ENCODE data around the gene ADGRF3. TPM values are rescaled to one million over a fixed set of nuclear protein-coding genes. Genes with fewer than 3 reads are reported as not detected.

ADGRF3 gene
- total RNA-seq, 2 donors from 2014 or later: 0.35 to 0.93 TPM

DNA sequence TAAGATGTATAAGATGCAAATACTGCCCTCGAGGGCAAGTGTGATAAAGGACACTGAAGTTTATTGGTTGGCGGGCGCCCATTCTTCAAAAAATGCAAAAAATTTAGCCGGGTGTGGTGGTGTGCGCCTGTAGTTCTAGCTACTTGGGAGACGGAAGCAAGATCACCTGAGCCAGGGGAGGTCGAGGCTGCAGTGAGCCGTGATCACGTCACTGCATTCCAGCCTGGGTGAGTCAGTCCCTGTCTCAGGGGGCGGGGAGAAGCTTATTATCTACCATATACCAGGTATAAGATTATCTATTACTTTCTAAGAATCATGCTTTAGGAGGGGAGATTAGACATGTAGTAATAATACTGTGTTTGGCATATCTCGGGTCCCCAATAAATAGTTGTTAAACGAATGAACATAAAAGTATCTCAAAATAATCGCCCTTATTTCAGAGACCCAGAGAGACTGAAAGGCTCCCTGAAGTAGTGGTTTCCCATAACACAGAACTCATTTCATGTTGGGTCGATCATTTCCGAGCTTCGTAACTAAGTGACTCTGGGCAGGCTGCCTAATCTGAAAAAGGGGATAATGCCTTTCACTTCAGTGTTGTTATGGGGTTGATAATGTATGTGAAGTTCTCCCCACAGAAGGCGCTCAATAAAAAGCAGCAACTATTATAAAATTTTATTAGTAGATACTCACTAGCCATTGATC lies 1.9 kb downstream of the ADGRF3 start:
- Histone ChIP-seq H3K9ac (ENCODE audit: extremely low read depth, low read length, poor library complexity, severe bottlenecking) (peak overlapping the region; percentile 97), H3K27me3 (ENCODE audit: control insufficient read depth, insufficient read depth, low read length, poor library complexity, severe bottlenecking) (no peaks in the 10 kb centered on the region), H3K27ac (ENCODE audit: low read depth, low read length) (peak overlapping the region; percentile 93), H3K36me3 (ENCODE audit: control insufficient read depth, insufficient read depth, low read length) (peaks cover 4% of the 10 kb centered on the region), H3K4me3 (ENCODE audit: low read length) (peak overlapping the region; percentile 96), H3K4me1 (ENCODE audit: control insufficient read depth, insufficient read depth, low read length) (peaks cover 7% of the 10 kb centered on the region), H3K9me3 (ENCODE audit: control insufficient read depth, low read length) (no peaks in the 10 kb centered on the region)
- H3K4me3 Mint-ChIP-seq: peak overlapping the region; percentile 96
- H3K27ac Mint-ChIP-seq: peak overlapping the region; percentile 100
- no peaks in the 10 kb centered on the region for H3K27me3 Mint-ChIP-seq (ENCODE audit: insufficient read depth)
- no peaks in the 10 kb centered on the region for H3K9me3 Mint-ChIP-seq
- H3K4me1 Mint-ChIP-seq: peaks cover 40% of the 10 kb centered on the region
- peaks cover 9% of the 10 kb centered on the region for H3K36me3 Mint-ChIP-seq (ENCODE audit: low read depth)
- WGBS, 2 experiments (ENCODE audit: insufficient coverage in 1 of 2, insufficient read length in 1 of 2): 55 to 62% methylated on average over 11 to 15 of the region's 17 CpGs
- DNase-seq: peak; percentile 80
- TF ChIP-seq CTCF (conservative IDR thresholded peaks at IDR 0.05): no peak

- Mint-ChIP-seq H3K27ac (peak overlapping the region; percentile 82), H3K9me3 (no peaks in the 10 kb centered on the region), H3K36me3 (ENCODE audit: low read depth) (peaks cover 3% of the 10 kb centered on the region), H3K4me1 (peaks cover 24% of the 10 kb centered on the region), H3K4me3 (no peak overlapping the region), H3K27me3 (ENCODE audit: insufficient read depth) (no peaks in the 10 kb centered on the region)
- Histone ChIP-seq H3K36me3 (ENCODE audit: control insufficient read depth, insufficient read depth, low read length) (no peaks in the 10 kb centered on the region), H3K9ac (ENCODE audit: extremely low read depth, low read length, poor library complexity, severe bottlenecking) (no peak overlapping the region), H3K27ac (ENCODE audit: low read depth, low read length) (no peak overlapping the region), H3K4me3 (ENCODE audit: low read length) (no peak overlapping the region), H3K27me3 (ENCODE audit: control insufficient read depth, insufficient read depth, low read length, poor library complexity, severe bottlenecking) (no peaks in the 10 kb centered on the region), H3K4me1 (ENCODE audit: control insufficient read depth, insufficient read depth, low read length) (peaks cover 4% of the 10 kb centered on the region), H3K9me3 (ENCODE audit: control insufficient read depth, low read length) (no peaks in the 10 kb centered on the region)
- WGBS, 2 experiments (ENCODE audit: insufficient coverage in 1 of 2, insufficient read length in 1 of 2): 85 to 92% methylated on average over 3 of the region's 3 CpGs
- DNase-seq: no peak
- TF ChIP-seq CTCF (conservative IDR thresholded peaks at IDR 0.05): no peak
Measured at GRCh38 chr2:26340831-26341230, 5.8 kb downstream of the ADGRF3 start.

- Mint-ChIP-seq H3K36me3 (ENCODE audit: low read depth) (no peaks in the 10 kb centered on the region), H3K9me3 (no peaks in the 10 kb centered on the region), H3K4me3 (no peak overlapping the region), H3K27me3 (ENCODE audit: insufficient read depth) (no peaks in the 10 kb centered on the region), H3K4me1 (peaks cover 16% of the 10 kb centered on the region), H3K27ac (no peak overlapping the region)
- no peaks in the 10 kb centered on the region for H3K36me3 ChIP-seq (ENCODE audit: control insufficient read depth, insufficient read depth, low read length)
- peaks cover 4% of the 10 kb centered on the region for H3K4me1 ChIP-seq (ENCODE audit: control insufficient read depth, insufficient read depth, low read length)
- no peak for TF ChIP-seq CTCF (conservative IDR thresholded peaks at IDR 0.05)
- WGBS, 2 experiments (ENCODE audit: insufficient coverage in 1 of 2, insufficient read length in 1 of 2): 95 to 100% methylated on average over 1 to 2 of the region's 2 CpGs
- H3K9me3 ChIP-seq (ENCODE audit: control insufficient read depth, low read length): no peaks in the 10 kb centered on the region
- H3K9ac ChIP-seq (ENCODE audit: extremely low read depth, low read length, poor library complexity, severe bottlenecking): no peak overlapping the region
- H3K4me3 ChIP-seq (ENCODE audit: low read length): no peak overlapping the region
- H3K27ac ChIP-seq (ENCODE audit: low read depth, low read length): no peak overlapping the region
- no peak for DNase-seq
- no peaks in the 10 kb centered on the region for H3K27me3 ChIP-seq (ENCODE audit: control insufficient read depth, insufficient read depth, low read length, poor library complexity, severe bottlenecking)
Measured at GRCh38 chr2:26337298-26337697, 9.3 kb downstream of the ADGRF3 start.
